Urinary bladder (tissue), 4 donors: Measurements from ENCODE around the gene CYP4B1. TPM values are rescaled to one million over a fixed set of nuclear protein-coding genes. Genes with fewer than 3 reads are reported as not detected.

ENCODE experiments used
- DNase-seq: peaks from one replicate; pipeline ENCODE4 v3.0.0-alpha.2; 2015; ENCODE audit errors: extremely low spot score
- H3K27ac ChIP-seq: one replicate; pipeline ENCODE4 v1.5.1; 2013; ENCODE audit warnings: low read depth, mild to moderate bottlenecking, moderate library complexity
- H3K36me3 ChIP-seq: one replicate; pipeline ENCODE4 v1.6.1; 2013; ENCODE audit warnings: mild to moderate bottlenecking, moderate library complexity; ENCODE audit not compliant: insufficient read depth
- H3K4me1 ChIP-seq: one replicate; pipeline ENCODE4 v1.6.1; 2013; ENCODE audit warnings: mild to moderate bottlenecking, moderate library complexity; ENCODE audit not compliant: insufficient read depth
- H3K4me3 ChIP-seq: one replicate; pipeline ENCODE4 v1.5.1; 2013; ENCODE audit warnings: low read depth, low read length
- WGBS: extraction: QIAGEN DNeasy Blood & Tissue Kit; methylation state at CpG from one replicate; pipeline ENCODE4 v1.1.7; 2013; 5-methylcytosine and 5-hydroxymethylcytosine counted together
- polyA plus RNA-seq: library from polyadenylated mRNA; stranded (reverse); fragments of 200-250 nt; gene quantifications from one replicate; pipeline ENCODE4 v1.2.3, GENCODE V29; 2013
- total RNA-seq: library from RNA; depleted of rRNA; stranded (reverse); fragments of >200 nt; gene quantifications from one replicate; pipeline ENCODE4 v1.2.3, GENCODE V29; 2014
- donor health status: healthy with polysubstance abuse.
- donor health status: healthy.

Gene CYP4B1
- total and polyA plus RNA-seq, 2 donors = 56.6 to 71.5 TPM

DNA sequence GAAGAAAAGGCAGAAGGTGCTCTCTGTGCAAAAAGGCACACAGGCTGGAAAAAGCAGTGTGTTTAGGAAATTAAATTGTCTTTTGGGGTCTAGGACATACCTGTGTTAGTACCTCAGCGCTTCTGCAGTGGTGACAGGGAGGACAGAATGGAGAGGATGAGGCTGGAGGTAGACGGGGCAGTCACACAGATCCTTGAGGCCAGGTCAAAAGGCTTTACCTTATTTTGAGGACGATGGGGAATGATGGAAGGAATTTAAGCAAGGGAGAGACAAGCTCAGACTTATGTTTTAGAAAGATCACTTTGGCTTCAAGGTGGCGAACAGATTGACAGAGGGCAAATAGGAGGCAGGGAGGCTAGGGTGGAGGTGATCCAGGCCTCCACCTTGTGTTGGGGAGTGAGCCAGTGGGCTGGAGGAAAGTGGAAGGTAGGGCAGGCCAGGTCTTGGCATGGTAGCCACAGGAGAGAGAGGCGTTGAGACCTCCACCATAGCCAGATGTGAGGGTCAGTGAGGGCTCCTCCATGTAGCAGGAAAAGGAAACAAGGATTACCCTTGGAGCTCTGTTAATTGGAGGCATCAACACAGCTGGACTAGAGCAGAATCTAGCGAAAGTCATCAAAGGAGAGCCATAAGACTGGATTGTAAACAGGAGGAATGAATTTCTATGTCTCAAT lies 4.2 kb downstream of the CYP4B1 start:
- 78% methylated on average over 6 of the region's 6 CpGs for WGBS
- Histone ChIP-seq H3K4me3 (no peak overlapping the region), H3K4me1 (no peaks in the 10 kb centered on the region), H3K36me3 (no peaks in the 10 kb centered on the region), H3K27ac (no peak overlapping the region)
- DNase-seq = no peak

DNA sequence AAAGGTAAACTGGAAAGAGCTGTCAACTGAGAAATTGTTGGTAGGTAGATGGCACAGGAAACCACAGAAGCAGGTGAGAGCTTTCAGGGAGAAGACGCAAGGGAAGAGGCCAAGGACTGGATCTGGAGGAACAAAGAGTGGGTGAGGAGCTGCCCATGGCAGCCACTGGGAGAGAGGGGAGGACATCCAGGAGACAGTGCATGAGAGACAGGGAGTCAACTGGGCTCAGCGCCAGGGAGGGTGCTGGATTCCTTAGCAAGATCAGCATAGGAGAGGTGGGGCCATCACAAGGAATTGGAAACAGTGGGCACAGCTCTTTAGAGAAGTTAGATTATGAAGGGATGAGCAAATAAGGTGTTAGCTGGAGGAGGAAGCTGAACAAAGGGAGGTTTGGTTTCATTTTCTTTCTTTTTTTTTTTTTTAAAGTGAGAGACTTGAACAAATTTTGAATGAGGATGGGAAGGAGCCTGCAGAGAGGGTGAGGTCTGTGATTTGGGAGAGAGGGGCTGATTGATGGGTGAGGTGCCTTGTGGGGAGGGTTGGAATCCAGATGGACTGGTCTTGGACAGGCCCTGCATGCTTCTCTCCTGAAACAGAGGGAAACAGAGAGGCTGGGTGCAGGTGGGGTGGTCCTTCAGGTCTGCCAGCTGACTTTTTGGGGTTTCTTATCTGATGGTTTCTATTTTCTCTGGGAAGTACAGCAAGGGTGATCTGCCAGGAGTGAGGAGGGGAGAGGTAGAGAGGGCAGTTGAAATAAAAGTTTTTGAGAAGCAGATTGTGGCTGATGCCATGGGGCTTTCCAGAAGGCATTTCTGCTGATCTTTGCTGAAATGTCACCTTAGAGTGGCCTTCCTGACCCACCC lies 5.4 kb downstream of the CYP4B1 start:
- no peak for DNase-seq
- no peak overlapping the region for H3K4me3 ChIP-seq
- no peak overlapping the region for H3K27ac ChIP-seq

DNA sequence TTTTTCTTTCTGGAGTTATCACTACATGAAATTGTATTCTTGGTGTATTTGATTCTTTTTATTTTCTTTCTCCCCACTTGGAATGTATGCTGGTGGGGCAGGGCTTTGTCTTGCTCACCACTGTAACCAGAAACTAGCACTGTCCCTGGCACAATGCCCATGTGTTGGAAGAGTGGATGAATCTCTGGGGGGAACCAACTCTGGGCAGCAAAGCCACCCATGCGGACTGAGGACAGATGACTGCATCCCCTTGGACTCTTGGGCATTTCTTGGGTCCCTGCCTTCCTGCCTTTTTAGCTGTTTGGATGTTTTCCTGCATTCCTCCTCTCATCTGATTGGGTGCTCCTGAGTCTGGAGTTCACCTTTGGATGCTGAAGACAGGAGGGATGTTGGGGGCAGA lies 6.1 kb downstream of the CYP4B1 start:
- WGBS = 70% methylated on average over 1 of the region's 1 CpG
- Histone ChIP-seq H3K27ac (no peak overlapping the region), H3K4me1 (no peaks in the 10 kb centered on the region), H3K4me3 (no peak overlapping the region), H3K36me3 (no peaks in the 10 kb centered on the region)
- DNase-seq = no peak

More for the DNA sequence above, 5.4 kb downstream of the CYP4B1 start:
- WGBS = 72% methylated on average over 2 of the region's 2 CpGs
- Histone ChIP-seq H3K36me3 (no peaks in the 10 kb centered on the region), H3K4me1 (no peaks in the 10 kb centered on the region)

DNA sequence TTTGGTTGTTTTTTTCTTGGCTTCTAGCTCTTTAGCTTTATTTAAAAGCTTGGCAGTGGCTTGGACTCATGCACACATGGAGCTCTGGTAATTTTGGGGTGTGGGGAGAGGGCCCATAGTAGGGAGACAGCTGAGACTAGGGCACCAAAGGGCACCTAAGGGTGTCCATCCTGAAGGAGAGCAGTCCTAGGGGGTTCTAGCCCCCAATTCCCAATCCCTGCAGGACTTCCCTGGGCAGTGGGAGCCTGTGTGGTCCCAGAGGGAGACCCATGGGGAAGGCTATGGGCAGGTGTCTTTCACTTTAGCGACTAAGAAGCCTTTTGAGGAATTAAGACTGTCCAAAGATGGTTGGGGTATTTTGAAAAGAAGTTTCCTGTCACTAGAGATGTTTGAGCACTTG lies 6.9 kb downstream of the CYP4B1 start:
- 77% methylated on average over 1 of the region's 1 CpG for WGBS
- peak overlapping the region; percentile 82 for H3K27ac ChIP-seq
- no peaks in the 10 kb centered on the region for H3K4me1 ChIP-seq
- H3K36me3 ChIP-seq = no peaks in the 10 kb centered on the region
- DNase-seq = no peak
- no peak overlapping the region for H3K4me3 ChIP-seq

DNA sequence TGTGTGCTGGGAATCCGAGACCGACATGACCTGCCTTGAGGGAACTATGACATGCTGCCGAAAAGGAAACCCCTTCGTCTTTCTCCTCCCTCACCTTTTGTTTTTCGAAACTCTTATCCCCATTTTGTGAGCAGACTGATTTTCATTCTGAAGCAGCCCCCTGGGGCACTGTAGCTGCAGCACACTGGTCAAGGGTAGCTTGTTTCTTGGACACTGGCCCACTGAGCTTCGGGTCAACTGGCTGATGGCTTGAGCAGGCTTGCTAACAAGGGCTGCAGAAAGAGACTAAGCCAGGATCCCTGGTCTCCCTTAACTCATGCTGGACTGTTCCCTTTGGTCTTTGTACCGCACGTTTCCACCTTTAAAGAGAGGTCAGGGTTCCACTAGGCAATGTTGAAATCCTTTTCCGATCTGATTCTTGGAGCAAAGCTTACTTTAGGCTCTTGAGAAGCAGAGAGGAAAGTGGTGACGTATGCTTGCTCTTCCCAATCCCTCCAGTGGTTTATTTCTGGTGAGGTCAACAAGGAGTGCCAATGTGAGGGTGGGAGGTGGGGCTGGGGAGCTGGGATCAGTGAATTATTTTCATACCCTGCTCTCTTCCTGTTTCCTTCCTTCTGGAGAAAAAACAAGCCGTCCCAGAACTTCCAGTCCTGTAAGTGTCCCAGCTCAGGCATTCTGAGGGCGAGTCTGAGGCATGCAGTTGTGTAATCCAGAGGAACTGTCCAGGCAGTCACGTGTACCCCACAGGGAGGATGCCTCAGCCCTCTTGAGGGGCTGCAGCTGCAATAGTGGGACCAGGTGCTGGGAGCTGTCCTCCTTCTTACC lies 7.6 kb downstream of the CYP4B1 start:
- Histone ChIP-seq H3K4me1 (no peaks in the 10 kb centered on the region), H3K36me3 (no peaks in the 10 kb centered on the region), H3K4me3 (no peak overlapping the region), H3K27ac (peak overlapping the region; percentile 82)
- WGBS = 50% methylated on average over 13 of the region's 13 CpGs
- DNase-seq = no peak

- WGBS = 65% methylated on average over 7 of the region's 7 CpGs
- no peak overlapping the region for H3K27ac ChIP-seq
- H3K36me3 ChIP-seq = peaks cover 2% of the 10 kb centered on the region
- no peaks in the 10 kb centered on the region for H3K4me1 ChIP-seq
- no peak for DNase-seq
- H3K4me3 ChIP-seq = no peak overlapping the region
Measured at GRCh38 chr1:46807046-46807972, 8.5 kb downstream of the CYP4B1 start.

DNA sequence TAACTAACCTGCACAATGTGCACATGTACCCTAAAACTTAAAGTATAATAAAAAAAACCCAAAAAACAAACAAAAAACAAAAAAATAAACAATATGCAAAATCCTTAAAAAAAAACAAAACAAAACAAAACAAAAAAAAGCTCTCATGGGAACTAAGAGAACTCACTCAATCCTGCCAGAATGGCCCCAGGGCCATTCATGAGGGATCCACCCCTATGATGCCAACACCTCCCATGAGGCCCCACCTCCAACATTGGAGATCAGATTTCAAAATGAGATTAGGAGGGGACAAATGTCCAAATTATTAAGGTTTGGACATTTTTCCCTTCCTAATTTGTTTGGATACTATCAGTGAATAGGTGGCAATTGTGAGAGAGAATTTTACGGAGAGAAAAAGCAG lies 10.2 kb downstream of the CYP4B1 start:
- no peak for DNase-seq
- no peak overlapping the region for H3K27ac ChIP-seq
- 98% methylated on average over 1 of the region's 1 CpG for WGBS
- peaks cover 3% of the 10 kb centered on the region for H3K36me3 ChIP-seq
- H3K4me1 ChIP-seq = no peaks in the 10 kb centered on the region
- H3K4me3 ChIP-seq = no peak overlapping the region

DNA sequence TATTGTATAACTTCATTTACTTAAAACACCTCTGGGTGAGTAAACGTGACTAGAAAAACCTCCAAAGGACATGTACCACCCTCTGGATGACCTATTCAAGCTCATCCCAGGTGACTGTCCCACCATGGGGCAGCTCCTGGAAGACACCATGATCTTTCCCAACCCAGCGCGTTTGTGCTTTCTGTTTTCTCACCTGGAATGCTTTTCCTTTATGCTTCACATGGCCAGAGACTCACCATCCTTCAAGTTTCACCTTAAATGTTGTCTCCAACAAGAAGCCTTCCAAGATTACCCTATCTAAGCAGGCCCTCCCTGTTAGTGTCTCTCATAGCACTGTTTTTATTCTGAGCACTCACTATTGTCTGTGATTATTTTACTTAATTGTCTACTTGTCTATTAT lies 11.1 kb downstream of the CYP4B1 start:
- no peak overlapping the region for H3K27ac ChIP-seq
- no peak overlapping the region for H3K4me3 ChIP-seq
- no peak for DNase-seq
- 96% methylated on average over 3 of the region's 3 CpGs for whole genome bisulfite sequencing
- peaks cover 3% of the 10 kb centered on the region for H3K36me3 ChIP-seq
- no peaks in the 10 kb centered on the region for H3K4me1 ChIP-seq

- Histone ChIP-seq H3K27ac (no peak overlapping the region), H3K4me1 (no peaks in the 10 kb centered on the region), H3K4me3 (no peak overlapping the region), H3K36me3 (peaks cover 3% of the 10 kb centered on the region)
- 75% methylated on average over 5 of the region's 5 CpGs for WGBS
- no peak for DNase-seq
Measured at GRCh38 chr1:46810596-46810995, 11.8 kb downstream of the CYP4B1 start.

GRCh38 chr1:46811053-46811452 lies 12.2 kb downstream of the CYP4B1 start:
- H3K36me3 ChIP-seq = peaks cover 3% of the 10 kb centered on the region
- WGBS = 87% methylated on average over 5 of the region's 5 CpGs
- DNase-seq = no peak
- no peak overlapping the region for H3K27ac ChIP-seq
- no peaks in the 10 kb centered on the region for H3K4me1 ChIP-seq
- H3K4me3 ChIP-seq = no peak overlapping the region

DNA sequence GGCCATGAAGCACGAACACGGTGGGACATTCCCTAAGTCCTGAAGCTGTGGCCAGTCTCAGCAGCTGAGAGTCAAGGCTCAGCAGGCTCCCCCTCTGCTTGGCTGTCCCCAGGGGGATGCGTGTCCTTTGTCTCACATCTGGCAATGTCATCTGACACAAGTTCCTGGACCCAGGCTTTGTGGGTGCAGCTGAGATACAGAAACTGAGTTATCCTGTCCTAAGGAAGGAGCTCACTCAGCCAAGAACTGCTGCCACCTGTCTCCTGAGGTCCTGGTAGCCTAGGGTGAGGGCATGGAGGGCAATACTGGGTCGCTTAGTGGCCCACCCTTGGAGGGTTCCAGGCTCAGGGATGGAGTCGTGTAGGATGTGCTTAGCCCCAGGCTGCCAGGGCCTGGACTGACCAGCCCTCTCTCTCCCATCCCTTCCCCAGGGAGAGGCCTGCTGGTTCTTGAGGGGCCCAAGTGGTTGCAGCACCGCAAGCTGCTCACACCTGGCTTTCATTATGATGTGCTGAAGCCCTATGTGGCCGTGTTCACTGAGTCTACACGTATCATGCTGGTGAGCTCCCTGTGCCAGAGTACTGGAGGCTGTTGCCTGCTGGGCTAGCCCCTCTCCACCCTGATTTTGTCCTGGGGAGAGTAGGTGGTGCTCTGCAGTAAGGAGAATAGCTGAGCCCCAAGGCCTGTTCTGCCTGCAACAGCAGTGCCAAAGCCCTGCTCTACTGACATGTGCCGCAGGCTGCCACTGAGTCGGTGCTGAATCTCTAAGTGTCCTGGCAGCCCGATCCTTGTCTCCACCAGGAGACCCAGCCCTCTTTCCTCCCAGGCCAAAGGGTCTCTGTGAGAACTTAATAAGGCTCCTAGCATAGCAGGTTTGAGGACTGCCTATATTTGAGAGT lies 13.5 kb downstream of the CYP4B1 start:
- H3K27ac ChIP-seq = no peak overlapping the region
- no peak for DNase-seq
- peaks cover 3% of the 10 kb centered on the region for H3K36me3 ChIP-seq
- no peak overlapping the region for H3K4me3 ChIP-seq
- no peaks in the 10 kb centered on the region for H3K4me1 ChIP-seq
- 62% methylated on average over 11 of the region's 11 CpGs for WGBS
